Neutrophil (primary cell): ENCODE measurements around the gene COQ3.

Experiments used
- H3K27ac ChIP-seq: fragments of 200-600 bp; sonication (generic); 2 replicates; pipeline ENCODE4 v1.5.1; 2016; ENCODE audit warnings: mild to moderate bottlenecking, moderate library complexity
- H3K27me3 ChIP-seq: fragments of 200-600 bp; sonication (generic); 2 replicates; pipeline ENCODE4 v1.6.0; 2016; ENCODE audit warnings: mild to moderate bottlenecking
- H3K36me3 ChIP-seq: fragments of 200-600 bp; sonication (generic); 2 replicates; pipeline ENCODE4 v1.5.1; 2017
- H3K4me1 ChIP-seq, 2 experiments: fragments of 200-600 bp in 1 of 2; sonication (generic) in 1 of 2; 1 replicate in 1 of 2; 2 replicates in 1 of 2; pipeline versions ENCODE4 v1.5.1 to v1.6.1; 2013 to 2016; ENCODE audit warnings: low read depth in 1 of 2, low read length in 1 of 2, mild to moderate bottlenecking in 1 of 2, moderate library complexity in 1 of 2; ENCODE audit not compliant: control insufficient read depth in 1 of 2, insufficient read depth in 1 of 2
- H3K4me3 ChIP-seq, 2 experiments: fragments of 200-600 bp in 1 of 2; sonication (generic) in 1 of 2; 1 replicate in 1 of 2; 2 replicates in 1 of 2; pipeline ENCODE4 v1.5.1; 2013 to 2016; ENCODE audit warnings: low read depth in 1 of 2, low read length in 1 of 2, mild to moderate bottlenecking in 1 of 2, moderate library complexity in 1 of 2
- H3K9me3 ChIP-seq: fragments of 200-600 bp; sonication (generic); 2 replicates; pipeline ENCODE4 v1.5.1; 2016
- CTCF ChIP-seq: fragments of 200-600 bp; sonication (generic); IDR thresholded peaks from 2 replicates; pipeline ENCODE4 v1.5.1; 2016; ENCODE audit warnings: antibody characterized with exemption

Gene COQ3

GRCh38 chr6:99416892-99417767 is 23.1 kb upstream of the COQ3 start:
- no peak for TF ChIP-seq CTCF

GRCh38 chr6:99416226-99416625 is 22.2 kb upstream of the COQ3 start:
- Histone ChIP-seq H3K4me1 (no peaks in the 10 kb centered on the region), H3K9me3 (no peaks in the 10 kb centered on the region), H3K27ac (no peak overlapping the region), H3K4me3 (no peak overlapping the region), H3K27me3 (no peaks in the 10 kb centered on the region), H3K36me3 (peaks cover 21% of the 10 kb centered on the region)
- TF ChIP-seq CTCF = no peak

More at GRCh38 chr6:99416892-99417767, 23.1 kb upstream of the COQ3 start:
- no peak overlapping the region for H3K4me3 ChIP-seq
- H3K36me3 ChIP-seq = peaks cover 17% of the 10 kb centered on the region
- peak overlapping the region; percentile 32 for H3K27ac ChIP-seq
- no peaks in the 10 kb centered on the region for H3K4me1 ChIP-seq
- H3K9me3 ChIP-seq = no peaks in the 10 kb centered on the region
- no peaks in the 10 kb centered on the region for H3K27me3 ChIP-seq

GRCh38 chr6:99415446-99415845 is 21.5 kb upstream of the COQ3 start:
- no peak overlapping the region for H3K4me3 ChIP-seq
- peaks cover 29% of the 10 kb centered on the region for H3K36me3 ChIP-seq
- H3K27me3 ChIP-seq = no peaks in the 10 kb centered on the region
- TF ChIP-seq CTCF = no peak
- H3K4me1 ChIP-seq = no peaks in the 10 kb centered on the region
- no peaks in the 10 kb centered on the region for H3K9me3 ChIP-seq
- H3K27ac ChIP-seq = no peak overlapping the region

- Histone ChIP-seq H3K27ac (no peak overlapping the region), H3K36me3 (peaks cover 63% of the 10 kb centered on the region), H3K4me1 (no peaks in the 10 kb centered on the region), H3K27me3 (no peaks in the 10 kb centered on the region), H3K4me3 (no peak overlapping the region), H3K9me3 (no peaks in the 10 kb centered on the region)
- TF ChIP-seq CTCF = no peak
Measured at GRCh38 chr6:99412065-99412464, 18.1 kb upstream of the COQ3 start.

- no peaks in the 10 kb centered on the region for H3K9me3 ChIP-seq
- H3K4me1 ChIP-seq = no peaks in the 10 kb centered on the region
- peaks cover 86% of the 10 kb centered on the region for H3K36me3 ChIP-seq
- H3K4me3 ChIP-seq = no peak overlapping the region
- no peaks in the 10 kb centered on the region for H3K27me3 ChIP-seq
- TF ChIP-seq CTCF = no peak
- no peak overlapping the region for H3K27ac ChIP-seq
Measured at GRCh38 chr6:99409672-99410071, 15.7 kb upstream of the COQ3 start.
